Measurements from ENCODE around the gene TMX4. TPM values are rescaled to one million over a fixed set of nuclear protein-coding genes. Genes with fewer than 3 reads are reported as not detected.

The TMX4 gene
- total RNA-seq, 4 donors from 2014 or later, result 9.1 to 26.5 (median 12.0) TPM

DNA sequence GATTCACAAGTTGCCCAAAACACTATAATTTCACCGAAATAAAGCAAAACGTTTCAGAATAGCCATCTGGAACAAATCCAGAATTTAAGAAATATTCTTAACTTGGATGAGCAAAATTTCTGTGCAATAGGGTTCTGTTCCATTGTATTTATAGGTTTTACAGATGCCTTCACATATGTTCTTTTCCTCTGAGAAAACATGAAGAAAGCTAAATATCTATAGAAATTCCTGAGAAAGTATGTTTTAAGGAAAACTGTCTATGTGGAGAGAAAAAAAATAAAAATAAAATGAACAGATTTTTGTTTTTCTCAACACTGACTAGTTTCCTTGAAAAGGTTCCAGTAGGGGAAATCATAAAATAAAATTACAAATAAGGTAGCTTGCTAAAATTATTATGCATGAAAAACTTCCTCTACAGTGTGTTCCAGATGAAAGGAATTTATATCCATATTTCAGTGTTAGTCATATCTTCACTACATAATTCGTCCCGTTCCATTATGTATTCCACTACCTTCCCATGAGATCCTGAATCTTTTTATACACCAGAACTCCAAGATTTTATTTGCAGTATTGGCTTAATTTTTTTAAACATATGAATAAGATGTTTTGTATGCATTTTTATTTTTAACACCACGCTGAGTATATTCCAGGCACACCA lies 42.4 kb upstream of the TMX4 start:
- H3K4me3 ChIP-seq, result no peak overlapping the region
- intact Hi-C loops (cut with DNase I), result no loop called here
- DNase-seq, result no peak
- TF ChIP-seq CTCF (IDR thresholded peaks at IDR 0.05) (no peak), POLR2A (IDR thresholded peaks at IDR 0.05) (no peak)
- 48 to 55% methylated on average over 5 of the region's 5 CpGs for WGBS, 2 donors
- no peaks in the 10 kb centered on the region for H3K27me3 ChIP-seq
- H3K4me1 ChIP-seq, result peaks cover 0 to 4% (median 0%) of the 10 kb centered on the region in 3 donors
- H3K27ac ChIP-seq, result peak overlapping the region in 1 of 4 donors; percentile 18
- H3K36me3 ChIP-seq, result no peaks in the 10 kb centered on the region
- no peaks in the 10 kb centered on the region for H3K9me3 ChIP-seq

- Histone ChIP-seq H3K4me3 (no peak overlapping the region), H3K4me1 (peaks cover 0 to 4% (median 0%) of the 10 kb centered on the region in 3 donors), H3K36me3 (no peaks in the 10 kb centered on the region), H3K27ac (peak overlapping the region in 1 of 4 donors; percentile 18), H3K27me3 (no peaks in the 10 kb centered on the region), H3K9me3 (no peaks in the 10 kb centered on the region)
- intact Hi-C loops (cut with DNase I), result no loop called here
- no peak for TF ChIP-seq CTCF (IDR thresholded peaks at IDR 0.05)
- TF ChIP-seq POLR2A (IDR thresholded peaks at IDR 0.05), result no peak
- no peak for DNase-seq
These were observed 41.4 kb upstream of the TMX4 start for GRCh38 chr20:8060977-8061376.

GRCh38 chr20:8057871-8058270 lies 38.3 kb upstream of the TMX4 start:
- DNase-seq, result no peak
- H3K9me3 ChIP-seq, result no peaks in the 10 kb centered on the region
- 31 to 59% methylated on average over 3 of the region's 3 CpGs for WGBS, 2 donors
- no peaks in the 10 kb centered on the region for H3K36me3 ChIP-seq
- no peaks in the 10 kb centered on the region for H3K27me3 ChIP-seq
- H3K4me3 ChIP-seq, result no peak overlapping the region
- H3K4me1 ChIP-seq, result peaks cover 0 to 4% (median 0%) of the 10 kb centered on the region in 3 donors
- intact Hi-C loops (cut with DNase I), result no loop called here
- TF ChIP-seq POLR2A (IDR thresholded peaks at IDR 0.05) (no peak), CTCF (IDR thresholded peaks at IDR 0.05) (no peak)
- no peak overlapping the region for H3K27ac ChIP-seq

GRCh38 chr20:8055096-8055495 lies 35.5 kb upstream of the TMX4 start:
- H3K4me3 ChIP-seq, result no peak overlapping the region

More at GRCh38 chr20:8055096-8055495, 35.5 kb upstream of the TMX4 start:
- Histone ChIP-seq H3K27ac (no peak overlapping the region), H3K36me3 (no peaks in the 10 kb centered on the region), H3K27me3 (no peaks in the 10 kb centered on the region), H3K9me3 (no peaks in the 10 kb centered on the region), H3K4me1 (no peaks in the 10 kb centered on the region)
- TF ChIP-seq POLR2A (IDR thresholded peaks at IDR 0.05) (no peak), CTCF (IDR thresholded peaks at IDR 0.05) (no peak)
- DNase-seq, result no peak
- WGBS, 2 donors, result 29 to 42% methylated on average over 3 of the region's 3 CpGs
- intact Hi-C loops (cut with DNase I), result no loop called here
